K562 (cell line): ENCODE data around the gene CADPS2. TPM values are rescaled to one million over a fixed set of nuclear protein-coding genes. Genes with fewer than 3 reads are reported as not detected.
"Not testable (repeated sequence)": the region's sequence is repeated elsewhere in the genome, so short reads cannot be mapped to it uniquely, and the experiment has no call there.

Source experiments
- ATAC-seq: fragments of 200-7000 bp; cut with Tn5 transposase; 3 replicates; pipeline ENCODE4 v1.9.1; 2020; ENCODE audit warnings: moderate library complexity
- BruUV-seq: library from RNA; stranded (reverse); fragments of 400-500 nt; replicated peaks from 2 replicates; lab custom pipeline; 2021; lab: Mats Ljungman, UMichigan
- CTCF ChIA-PET: fragments of 300-600 bp; formaldehyde crosslinking; extraction: SDS; loops from one replicate; lab custom pipeline; 2021; ENCODE audit warnings: low intra/inter-chr PET ratio; lab: Yijun Ruan, JAX
- POLR2A ChIA-PET: fragments of 300-600, 350-650 bp; sonication (Branson Sonifier 250); formaldehyde crosslinking; extraction: SDS; loops from one replicate; lab custom pipeline; 2021; ENCODE audit warnings: antibody characterized with exemption, inconsistent platforms; lab: Yijun Ruan, JAX
- DNase-seq, 4 experiments: peaks; one replicate each; pipeline versions ENCODE4 v3.0.0 to v3.0.0-alpha.2; 2011 to 2018; ENCODE audit warnings: low spot score in 3 of 4, mixed read lengths in 3 of 4; ENCODE audit errors: extremely low read depth in 1 of 4
- FAIRE-seq: peaks from 2 replicates; lab custom pipeline; 2011; peaks lifted over from hg19 to GRCh38; lab: Jason Lieb, UNC
- H2AFZ ChIP-seq: 2 replicates; pipeline ENCODE4 v1.6.0; 2011; ENCODE audit warnings: low read depth, low read length, control low read depth, inconsistent platforms
- H3K27ac ChIP-seq: fragments of 200-600 bp; 3 replicates; pipeline ENCODE4 v1.8.0; 2011; ENCODE audit warnings: low read depth, mild to moderate bottlenecking, control low read depth, inconsistent platforms, low read length, moderate library complexity, mixed read lengths; ENCODE audit errors: extremely low read depth
- H3K27me3 ChIP-seq, 2 experiments: fragments of 300-600 bp in 1 of 2; 2 replicates in 1 of 2; 3 replicates in 1 of 2; pipeline versions ENCODE4 v1.6.0 to v1.8.0; 2011; ENCODE audit warnings: inconsistent platforms in 2 of 2, low read length in 2 of 2, mild to moderate bottlenecking in 1 of 2, mixed read lengths in 1 of 2, moderate library complexity in 1 of 2; ENCODE audit not compliant: control insufficient read depth in 2 of 2, insufficient read depth in 2 of 2
- H3K36me3 ChIP-seq: fragments of 300-600 bp; 3 replicates; pipeline ENCODE4 v1.8.0; 2011; ENCODE audit warnings: mild to moderate bottlenecking, low read length, inconsistent platforms; ENCODE audit not compliant: control insufficient read depth, insufficient read depth
- H3K4me1 ChIP-seq, 2 experiments: fragments of 200-600 bp in 1 of 2; replicated peaks in 1 of 2; 2 replicates in 1 of 2; 3 replicates in 1 of 2; pipeline versions ENCODE4 v1.5.1 to v1.8.0; 2011; ENCODE audit warnings: inconsistent platforms in 2 of 2, low read length in 2 of 2, mild to moderate bottlenecking in 1 of 2, mixed read lengths in 1 of 2, moderate library complexity in 1 of 2; ENCODE audit not compliant: control insufficient read depth in 2 of 2, insufficient read depth in 2 of 2
- H3K4me2 ChIP-seq: 2 replicates; pipeline ENCODE4 v1.6.1; 2011; ENCODE audit warnings: low read length, control low read depth, inconsistent platforms, mixed read lengths; ENCODE audit not compliant: insufficient read depth
- H3K4me3 ChIP-seq: fragments of 200-600 bp; sonication (generic), shearing (Covaris generic); 2 replicates; pipeline ENCODE4 v1.5.1; 2016; ENCODE audit warnings: control low read depth, inconsistent platforms
- H3K79me2 ChIP-seq: fragments of 200-600 bp; 3 replicates; pipeline ENCODE4 v1.8.0; 2011; ENCODE audit warnings: low read length, inconsistent platforms; ENCODE audit not compliant: control insufficient read depth, insufficient read depth
- H3K9ac ChIP-seq, 2 experiments: 2 replicates each; pipeline versions ENCODE4 v1.6.0 to v1.6.1; 2011; ENCODE audit warnings: low read depth in 2 of 2, low read length in 2 of 2, control low read depth in 1 of 2, inconsistent platforms in 1 of 2, mild to moderate bottlenecking in 1 of 2, mixed read lengths in 1 of 2; ENCODE audit not compliant: insufficient read depth in 1 of 2
- H3K9me1 ChIP-seq: one replicate; pipeline ENCODE4 v1.6.0; 2011; ENCODE audit warnings: inconsistent platforms, mild to moderate bottlenecking, low read length, moderate library complexity; ENCODE audit not compliant: control insufficient read depth, insufficient read depth
- H3K9me3 ChIP-seq: replicated peaks from 2 replicates; pipeline ENCODE4 v1.5.1; 2011; ENCODE audit warnings: low read depth, low read length, inconsistent platforms; ENCODE audit not compliant: control insufficient read depth, insufficient read depth
- H4K20me1 ChIP-seq: replicated peaks from 2 replicates; pipeline ENCODE4 v1.6.1; 2011; ENCODE audit warnings: low read length, inconsistent platforms, mixed read lengths; ENCODE audit not compliant: control insufficient read depth, insufficient read depth
- CEBPG ChIP-seq, 3 experiments: fragments of 200-800 bp in 1 of 3; sonication (Bioruptor generic) in 1 of 3; sonication (generic) in 1 of 3; formaldehyde crosslinking in 1 of 3; IDR thresholded peaks in 2 of 3; conservative IDR thresholded peaks in 1 of 3; 2 replicates each; pipeline versions ENCODE4 v1.6.1 to v1.8.0; 2016 to 2022; ENCODE audit warnings: missing compliant biosample characterization in 2 of 3, missing genetic modification characterization in 2 of 3, mild to moderate bottlenecking in 1 of 3, missing genetic modification reagents in 1 of 3
- GABPA ChIP-seq: fragments of 200-800 bp; sonication (Bioruptor generic); conservative IDR thresholded peaks from 2 replicates; pipeline ENCODE4 v1.6.1; 2016; ENCODE audit warnings: low read depth, missing genetic modification characterization, missing compliant biosample characterization
- TAL1 ChIP-seq: fragments of 450-650 bp; IDR thresholded peaks from 2 replicates; pipeline ENCODE4 v1.6.1; 2016; ENCODE audit warnings: mild to moderate bottlenecking
- ZNF24 ChIP-seq: fragments of 450-650 bp; IDR thresholded peaks from 2 replicates; pipeline ENCODE4 v1.6.1; 2016
- WGBS: fragments of 100-300 bp; shearing (Covaris generic); methylation state at CpG from one replicate; pipeline ENCODE4 v1.1.6; 2016; ENCODE audit warnings: low coverage, mixed read lengths; ENCODE audit not compliant: insufficient coverage; ENCODE audit errors: missing lambda C conversion rate; 5-methylcytosine and 5-hydroxymethylcytosine counted together
- in situ Hi-C: fragments of 300-500 bp; cut with MboI; formaldehyde crosslinking; loops from 4 replicates; pipeline ENCODE4 v1.15.0; 2018; ENCODE audit warnings: inconsistent platforms, mixed read lengths
- intact Hi-C: fragments of 100-400 bp; cut with micrococcal nuclease; formaldehyde crosslinking; loops from 2 replicates; pipeline ENCODE4 v1.14.2; 2022
- polyA plus RNA-seq, 8 experiments: library from polyadenylated mRNA; depleted of rRNA in 4 of 8; stranded (reverse) in 5 of 8; unstranded in 3 of 8; fragments of >200 nt; fragmentation: Nextera tagmentation in 2 of 8; fragmentation: Illumina TruSeq in 1 of 8; extraction: Ambion mirVana in 2 of 8; extraction: Trizol in 1 of 8; gene quantifications; 2 replicates each; pipeline versions ENCODE4 v1.2.1 to v1.2.3, GENCODE V29; 2011 to 2014; ENCODE audit warnings: inconsistent platforms in 1 of 8, missing spikeins in 1 of 8
- total RNA-seq, 7 experiments: library from RNA; depleted of rRNA in 6 of 7; stranded (reverse); fragments of >200 nt in 6 of 7; fragmentation: Illumina TruSeq in 2 of 7; extraction: Trizol in 2 of 7; gene quantifications; 2 replicates each; pipeline versions ENCODE4 v1.2.1 to v1.2.3, GENCODE V29; 2011 to 2021; ENCODE audit warnings: low replicate concordance in 1 of 7

CADPS2 gene
- total and polyA plus RNA-seq, 9 of the 15 experiments (the other 6 are each of a cell fraction or from before 2014, with no cell fraction given): 0.03 to 0.14 (median 0.04) TPM; not detected in 1

DNA sequence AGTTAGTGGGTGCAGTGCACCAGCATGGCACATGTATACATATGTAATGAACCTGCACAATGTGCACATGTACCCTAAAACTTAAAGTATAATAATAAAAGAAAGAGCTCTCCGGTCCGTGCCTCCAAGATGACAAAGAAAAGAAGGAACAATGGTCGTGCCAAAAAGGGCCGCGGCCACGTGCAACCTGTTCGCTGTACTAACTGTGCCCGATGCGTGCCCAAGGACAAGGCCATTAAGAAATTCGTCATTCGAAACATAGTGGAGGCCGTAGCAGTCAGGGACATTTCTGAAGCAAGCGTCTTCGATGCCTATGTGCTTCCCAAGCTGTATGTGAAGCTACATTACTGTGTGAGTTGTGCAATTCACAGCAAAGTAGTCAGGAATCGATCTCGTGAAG lies 205.1 kb downstream of the CADPS2 start:
- H2AFZ ChIP-seq, H3K36me3 ChIP-seq, FAIRE-seq, H3K4me1 ChIP-seq, H3K79me2 ChIP-seq, H3K4me2 ChIP-seq, CTCF ChIA-PET, ATAC-seq, POLR2A ChIA-PET, intact Hi-C loops, H4K20me1 ChIP-seq, H3K27ac ChIP-seq, H3K9me1 ChIP-seq, H3K27me3 ChIP-seq, H3K9ac ChIP-seq, H3K9me3 ChIP-seq, BruUV-seq, in situ Hi-C loops, H3K4me3 ChIP-seq, DNase-seq: not testable (repeated sequence)
- WGBS: 3% methylated on average over 16 of the region's 16 CpGs

DNA sequence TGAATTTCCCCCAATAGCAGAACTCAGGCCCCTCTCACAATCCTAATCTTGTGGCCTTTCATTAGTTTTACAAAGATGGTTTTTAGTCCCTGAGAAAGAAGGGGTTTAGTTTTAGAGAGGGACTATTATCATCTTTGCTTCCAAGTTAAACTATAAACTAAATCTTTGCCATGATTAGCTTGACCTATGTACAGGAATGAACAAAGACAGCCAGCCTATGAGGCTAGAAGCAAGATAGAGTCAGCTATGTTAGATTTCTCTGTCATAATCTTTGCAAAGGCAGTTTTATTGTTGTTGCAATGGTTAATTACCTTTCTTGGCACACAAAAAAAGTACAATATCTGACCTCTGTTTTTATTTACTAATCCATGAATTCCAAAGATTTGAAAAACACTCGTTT lies 206.4 kb downstream of the CADPS2 start:
- Histone ChIP-seq H2AFZ (no peak overlapping the region), H3K79me2 (no peaks in the 10 kb centered on the region), H3K4me1 (no peaks in the 10 kb centered on the region), H3K27ac (no peak overlapping the region), H3K27me3 (no peaks in the 10 kb centered on the region), H4K20me1 (no peaks in the 10 kb centered on the region), H3K4me2 (no peak overlapping the region), H3K4me3 (no peak overlapping the region), H3K9me3 (no peaks in the 10 kb centered on the region), H3K9me1 (no peaks in the 10 kb centered on the region), H3K9ac (no peak overlapping the region), H3K36me3 (no peaks in the 10 kb centered on the region)
- intact Hi-C loops: no loop called here
- no peak for FAIRE-seq
- ChIA-PET CTCF (no interaction called here), POLR2A (no interaction called here)
- in situ Hi-C loops: no loop called here
- TF ChIP-seq CEBPG (CRISPR knock-in tag; IDR thresholded peaks at IDR 0.05) (no peak), CEBPG (tag; conservative IDR thresholded peaks at IDR 0.05 in 1 of 2, IDR thresholded peaks at IDR 0.05 in 1 of 2) (no peak), TAL1 (no peak), GABPA (tag) (no peak), ZNF24 (no peak)
- DNase-seq: no peak
- no TSS peak for BruUV-seq
- 4% methylated on average over 1 of the region's 1 CpG for WGBS
- no peak for ATAC-seq

DNA sequence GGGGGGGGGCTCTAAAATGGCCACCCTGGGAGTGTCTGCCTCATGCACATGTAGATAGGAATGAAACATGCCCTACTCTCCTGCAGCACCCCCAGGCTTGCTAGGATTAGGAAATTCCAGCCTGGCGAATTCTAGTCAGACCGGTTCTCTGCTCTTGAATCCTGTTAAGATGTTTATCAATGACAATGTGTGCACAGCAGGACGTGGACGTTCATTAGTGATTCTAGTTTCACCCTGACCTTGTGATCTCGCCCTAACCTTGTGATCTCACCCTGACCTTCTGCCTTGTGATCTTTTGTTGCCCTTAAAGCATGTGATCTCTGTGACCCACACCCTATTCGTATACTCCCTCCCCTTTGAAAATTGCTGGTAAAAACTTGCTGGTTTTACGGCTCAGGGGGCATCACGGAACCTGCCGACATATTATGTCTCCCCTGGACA lies 207.0 kb downstream of the CADPS2 start:
- H3K9ac ChIP-seq, H2AFZ ChIP-seq, H3K36me3 ChIP-seq, H3K4me1 ChIP-seq, H3K4me3 ChIP-seq, intact Hi-C loops, H3K27me3 ChIP-seq, H3K27ac ChIP-seq, H3K79me2 ChIP-seq, in situ Hi-C loops, CTCF ChIA-PET, FAIRE-seq, ATAC-seq, H3K4me2 ChIP-seq, H3K9me1 ChIP-seq, H3K9me3 ChIP-seq, POLR2A ChIA-PET, H4K20me1 ChIP-seq, DNase-seq, BruUV-seq: not testable (repeated sequence)
- WGBS: 1% methylated on average over 9 of the region's 9 CpGs
